Adrenal gland (tissue), 5 donors: Measurements from ENCODE around the gene CST9L.

Experiments
- POLR2A ChIP-seq, 2 donors: fragments of 450-650 bp; IDR thresholded peaks; one replicate each; pipeline ENCODE4 v1.6.1; 2017; ENCODE audit warnings: antibody characterized with exemption in 2 of 2, mild to moderate bottlenecking in 2 of 2, moderate library complexity in 1 of 2
- TF ChIP-seq, protein P1 (sequence below), 6 experiments: fragments of 450-650 bp in 4 of 6; fragments of 200-600 bp in 2 of 6; sonication (generic) in 1 of 6; IDR thresholded peaks; 1 replicate in 5 of 6; 2 replicates in 1 of 6; pipeline versions ENCODE4 v1.5.1 to v1.8.0; 2016 to 2021; ENCODE audit warnings: antibody characterized with exemption in 6 of 6, mild to moderate bottlenecking in 2 of 6, moderate library complexity in 1 of 6
- donor health status: DM: no; HTN: no; CAD: no.

DNA sequence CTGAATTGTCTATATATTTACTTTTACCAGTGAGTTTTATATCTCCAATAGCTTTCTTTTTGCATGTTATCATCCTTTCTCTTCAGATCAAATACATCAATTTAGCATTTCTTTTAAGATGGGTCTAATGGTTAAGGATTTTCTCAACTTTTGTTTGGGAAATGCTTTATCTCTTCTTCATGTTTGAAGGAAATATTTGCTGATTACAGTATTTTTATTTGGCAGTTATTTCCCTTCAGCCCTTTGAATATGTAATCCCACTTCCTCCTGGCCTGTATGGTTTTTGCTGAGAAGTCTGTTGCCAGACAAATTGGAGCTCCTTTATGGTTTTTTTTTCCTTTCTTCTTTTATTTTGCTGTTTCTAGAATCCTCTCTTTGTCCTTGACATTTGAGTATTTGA lies 6.7 kb upstream of the CST9L start:
- TF ChIP-seq, protein P1, sequence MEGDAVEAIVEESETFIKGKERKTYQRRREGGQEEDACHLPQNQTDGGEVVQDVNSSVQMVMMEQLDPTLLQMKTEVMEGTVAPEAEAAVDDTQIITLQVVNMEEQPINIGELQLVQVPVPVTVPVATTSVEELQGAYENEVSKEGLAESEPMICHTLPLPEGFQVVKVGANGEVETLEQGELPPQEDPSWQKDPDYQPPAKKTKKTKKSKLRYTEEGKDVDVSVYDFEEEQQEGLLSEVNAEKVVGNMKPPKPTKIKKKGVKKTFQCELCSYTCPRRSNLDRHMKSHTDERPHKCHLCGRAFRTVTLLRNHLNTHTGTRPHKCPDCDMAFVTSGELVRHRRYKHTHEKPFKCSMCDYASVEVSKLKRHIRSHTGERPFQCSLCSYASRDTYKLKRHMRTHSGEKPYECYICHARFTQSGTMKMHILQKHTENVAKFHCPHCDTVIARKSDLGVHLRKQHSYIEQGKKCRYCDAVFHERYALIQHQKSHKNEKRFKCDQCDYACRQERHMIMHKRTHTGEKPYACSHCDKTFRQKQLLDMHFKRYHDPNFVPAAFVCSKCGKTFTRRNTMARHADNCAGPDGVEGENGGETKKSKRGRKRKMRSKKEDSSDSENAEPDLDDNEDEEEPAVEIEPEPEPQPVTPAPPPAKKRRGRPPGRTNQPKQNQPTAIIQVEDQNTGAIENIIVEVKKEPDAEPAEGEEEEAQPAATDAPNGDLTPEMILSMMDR (IDR thresholded peaks at IDR 0.05), result no peak
- no peak for TF ChIP-seq POLR2A (IDR thresholded peaks at IDR 0.05)
